Breast epithelium (tissue), 4 donors: ENCODE measurements around the gene RAMP1. TPM values are rescaled to one million over a fixed set of nuclear protein-coding genes. Genes with fewer than 3 reads are reported as not detected.
A peak's percentile ranks its signal among the peaks of the same experiment; 100 is the strongest.

Experiments
- DNase-seq, 2 donors: peaks; one replicate each; pipeline ENCODE4 v3.0.0-alpha.2; 2019; ENCODE audit warnings: low spot score in 2 of 2
- H3K27ac ChIP-seq, 2 donors: fragments of 200-600 bp; sonication (generic) in 1 of 2; one replicate each; pipeline ENCODE4 v1.5.1; 2016 to 2019; ENCODE audit warnings: mild to moderate bottlenecking in 1 of 2
- H3K27me3 ChIP-seq, 2 donors: fragments of 200-600 bp; sonication (generic) in 1 of 2; one replicate each; pipeline versions ENCODE4 v1.5.1 to v1.6.0; 2017 to 2019; ENCODE audit warnings: control low read depth in 1 of 2, mild to moderate bottlenecking in 1 of 2
- H3K36me3 ChIP-seq: fragments of 200-600 bp; one replicate; pipeline ENCODE4 v1.5.1; 2019
- H3K4me1 ChIP-seq, 2 donors: fragments of 200-600 bp; sonication (generic); one replicate each; pipeline ENCODE4 v1.5.1; 2016 to 2019; ENCODE audit warnings: control low read depth in 1 of 2
- H3K4me3 ChIP-seq, 3 donors: fragments of 200-600 bp; sonication (generic); 1 replicate in 2 of 3; 2 replicates in 1 of 3; pipeline ENCODE4 v1.5.1; 2016 to 2019; ENCODE audit warnings: mild to moderate bottlenecking in 3 of 3, moderate library complexity in 2 of 3
- H3K9me3 ChIP-seq, 2 donors: fragments of 200-600 bp; sonication (generic) in 1 of 2; one replicate each; pipeline ENCODE4 v1.5.1; 2016 to 2019; ENCODE audit warnings: control low read depth in 1 of 2
- CTCF ChIP-seq, 3 donors: fragments of 450-650 bp; IDR thresholded peaks; one replicate each; pipeline ENCODE4 v1.5.1; 2016 to 2017; ENCODE audit warnings: antibody characterized with exemption in 3 of 3, mild to moderate bottlenecking in 3 of 3, moderate library complexity in 3 of 3
- POLR2A ChIP-seq: fragments of 450-650 bp; IDR thresholded peaks from one replicate; pipeline ENCODE4 v1.6.1; 2016; ENCODE audit warnings: antibody characterized with exemption, mild to moderate bottlenecking, moderate library complexity
- POLR2AphosphoS5 ChIP-seq, 3 donors: sonication (generic); formaldehyde crosslinking; IDR thresholded peaks; one replicate each; pipeline ENCODE4 v1.6.1; 2017; ENCODE audit warnings: antibody characterized with exemption in 3 of 3
- intact Hi-C: fragments of 100-400 bp; cut with DNase I; formaldehyde crosslinking; loops from one replicate; pipeline ENCODE4 v1.15.1; 2023; ENCODE audit warnings: low total_unique reads
- total RNA-seq, 3 donors: library from RNA; depleted of rRNA; stranded (reverse); fragments of >200 nt; gene quantifications; one replicate each; pipeline ENCODE4 v1.1.0, GENCODE V29; 2016

Gene RAMP1
- total RNA-seq, 3 donors from 2014 or later = 8.2 to 25.9 TPM; not detected in 1

DNA sequence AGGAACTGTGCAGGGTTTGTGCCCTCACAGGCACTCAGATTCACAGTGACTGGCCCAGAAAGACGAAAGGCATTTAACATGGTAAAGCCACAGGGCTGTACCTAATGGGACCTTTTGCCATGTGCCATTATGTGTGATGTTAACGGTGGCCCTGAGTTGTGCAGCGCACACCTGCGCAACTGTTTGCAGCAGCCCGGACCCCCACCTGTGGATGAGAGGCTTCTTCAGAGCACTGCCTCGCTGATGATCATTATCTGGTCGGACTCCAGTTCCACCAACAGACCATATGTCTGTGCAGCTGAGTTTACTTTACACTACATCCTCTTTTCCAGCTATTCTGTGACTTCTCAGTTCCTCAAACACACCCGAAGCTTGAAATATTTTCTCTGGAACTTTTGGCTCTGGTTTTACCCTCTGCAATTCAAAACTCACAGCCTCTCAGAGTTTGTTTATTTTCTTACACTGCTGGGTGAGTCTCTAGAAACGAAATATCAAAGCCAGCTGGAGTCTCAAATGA is 71.8 kb downstream of the RAMP1 start:
- intact Hi-C loops = no loop called here
- H3K4me1 ChIP-seq = no peaks in the 10 kb centered on the region
- no peak overlapping the region for H3K4me3 ChIP-seq
- H3K36me3 ChIP-seq = no peaks in the 10 kb centered on the region
- no peaks in the 10 kb centered on the region for H3K9me3 ChIP-seq
- no peaks in the 10 kb centered on the region for H3K27me3 ChIP-seq
- no peak for TF ChIP-seq POLR2A
- no peak for TF ChIP-seq POLR2AphosphoS5 (IDR thresholded peaks at IDR 0.05)
- no peak for TF ChIP-seq CTCF (IDR thresholded peaks at IDR 0.05)
- DNase-seq = no peak
- peak overlapping the region in 1 of 2 donors; percentile 38 for H3K27ac ChIP-seq

DNA sequence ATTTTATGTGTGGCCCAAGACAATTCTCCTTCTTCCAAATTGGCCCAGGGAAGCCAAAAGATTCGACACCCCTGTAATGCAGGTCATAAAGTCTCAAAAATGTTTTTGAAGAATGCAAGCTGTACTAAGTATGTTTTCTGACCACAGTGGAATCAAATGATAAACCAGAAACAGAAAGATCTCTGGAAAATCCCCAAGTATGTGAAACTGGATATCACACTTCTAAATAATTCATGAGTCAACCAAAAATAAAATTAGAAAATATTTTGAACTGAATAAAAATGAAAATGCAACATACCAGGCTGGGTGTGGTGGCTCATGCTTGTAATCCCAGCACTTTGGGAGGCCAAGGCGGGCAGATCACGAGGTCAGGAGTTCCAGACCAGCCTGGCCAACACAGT is 73.3 kb downstream of the RAMP1 start:
- intact Hi-C loops = no loop called here
- H3K4me1 ChIP-seq = no peaks in the 10 kb centered on the region
- no peak overlapping the region for H3K27ac ChIP-seq
- H3K36me3 ChIP-seq = no peaks in the 10 kb centered on the region
- DNase-seq = no peak
- H3K9me3 ChIP-seq = no peaks in the 10 kb centered on the region
- H3K27me3 ChIP-seq = no peaks in the 10 kb centered on the region
- H3K4me3 ChIP-seq = no peak overlapping the region
- TF ChIP-seq POLR2AphosphoS5 (IDR thresholded peaks at IDR 0.05) (no peak), CTCF (IDR thresholded peaks at IDR 0.05) (no peak), POLR2A (no peak)

DNA sequence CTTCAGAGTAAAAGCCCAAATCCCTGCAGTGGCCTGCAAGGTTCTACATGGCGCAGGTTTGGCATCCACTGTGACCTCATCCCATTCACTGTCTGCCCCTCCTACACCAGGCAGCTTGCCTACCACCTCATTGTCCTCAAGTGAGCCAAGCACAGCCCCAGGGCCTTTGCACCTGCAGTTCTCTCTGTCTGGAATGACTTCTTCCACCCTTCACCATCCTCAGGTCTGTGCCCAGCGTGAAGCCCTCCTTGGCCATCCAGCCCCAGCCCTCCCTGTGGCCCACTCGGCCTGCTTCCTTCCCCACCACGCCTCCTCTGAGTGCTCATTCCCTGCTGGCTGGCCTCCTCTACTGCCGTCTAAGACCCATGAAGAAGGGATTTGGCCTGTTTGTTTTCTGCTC is 74.8 kb downstream of the RAMP1 start:
- no peaks in the 10 kb centered on the region for H3K27me3 ChIP-seq
- no peak for TF ChIP-seq POLR2A
- no peak for TF ChIP-seq CTCF (IDR thresholded peaks at IDR 0.05)
- no peak for TF ChIP-seq POLR2AphosphoS5 (IDR thresholded peaks at IDR 0.05)
- DNase-seq = no peak
- H3K4me3 ChIP-seq = no peak overlapping the region
- no peak overlapping the region for H3K27ac ChIP-seq
- no peaks in the 10 kb centered on the region for H3K9me3 ChIP-seq
- H3K4me1 ChIP-seq = no peaks in the 10 kb centered on the region
- intact Hi-C loops = no loop called here
- H3K36me3 ChIP-seq = no peaks in the 10 kb centered on the region

GRCh38 chr2:237935740-237936452 is 76.5 kb downstream of the RAMP1 start:
- Histone ChIP-seq H3K9me3 (no peaks in the 10 kb centered on the region), H3K4me3 (no peak overlapping the region), H3K36me3 (no peaks in the 10 kb centered on the region), H3K4me1 (no peaks in the 10 kb centered on the region), H3K27me3 (no peaks in the 10 kb centered on the region), H3K27ac (no peak overlapping the region)
- TF ChIP-seq POLR2AphosphoS5 (IDR thresholded peaks at IDR 0.05) (no peak), POLR2A (no peak), CTCF (IDR thresholded peaks at IDR 0.05) (no peak)
- intact Hi-C loops = no loop called here
- no peak for DNase-seq

DNA sequence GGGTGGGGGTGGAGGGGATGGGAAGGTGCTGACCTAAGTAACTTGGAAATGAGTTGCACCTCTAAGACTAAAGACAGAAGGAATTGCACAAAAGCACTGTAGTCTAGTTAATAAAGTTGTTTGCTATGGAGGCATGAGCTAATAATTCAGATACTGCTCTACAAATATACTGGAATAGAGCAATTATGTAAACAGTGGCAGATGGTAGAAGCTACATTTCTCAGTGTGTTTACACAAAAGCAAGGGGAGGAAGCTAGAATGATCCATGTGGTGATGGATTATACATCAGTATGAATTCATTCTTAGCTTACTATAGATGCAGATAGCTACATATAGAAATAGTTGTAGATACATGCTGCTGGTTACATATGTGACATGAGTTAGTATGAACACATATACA is 79.8 kb downstream of the RAMP1 start:
- intact Hi-C loops = no loop called here
- H3K27me3 ChIP-seq = no peaks in the 10 kb centered on the region
- no peaks in the 10 kb centered on the region for H3K4me1 ChIP-seq
- H3K4me3 ChIP-seq = no peak overlapping the region
- DNase-seq = no peak
- TF ChIP-seq CTCF (IDR thresholded peaks at IDR 0.05) (no peak), POLR2A (no peak), POLR2AphosphoS5 (IDR thresholded peaks at IDR 0.05) (no peak)
- H3K36me3 ChIP-seq = no peaks in the 10 kb centered on the region
- H3K9me3 ChIP-seq = peaks cover 4 to 5% of the 10 kb centered on the region in 2 donors
- H3K27ac ChIP-seq = no peak overlapping the region
